Activated CD4-positive, alpha-beta memory T cell treated with anti-CD3 and anti-CD28 coated beads, Interleukin-2, amount 10 ng/mL, durations not matched to agents 7 days and 5 days (primary cell): Measurements from ENCODE around the gene BTN2A1. TPM values are rescaled to one million over a fixed set of nuclear protein-coding genes. Genes with fewer than 3 reads are reported as not detected.
"Not testable (repeated sequence)": the region's sequence is repeated elsewhere in the genome, so short reads cannot be mapped to it uniquely, and the experiment has no call there.

Experiments used
- CTCF ChIA-PET: fragments of 350-600 bp; sonication (Branson Sonifier 250); formaldehyde crosslinking; loops from one replicate; lab custom pipeline; 2021; ENCODE audit warnings: antibody characterized with exemption, inconsistent platforms; lab: Charles Lee
- POLR2A ChIA-PET: fragments of 350-600 bp; sonication (Branson Sonifier 250); formaldehyde crosslinking; loops from one replicate; lab custom pipeline; 2021; ENCODE audit warnings: antibody characterized with exemption; lab: Charles Lee
- DNase-seq: peaks from one replicate; pipeline ENCODE4 v3.0.0-alpha.2; 2020
- H3K27ac Mint-ChIP-seq: one replicate; pipeline ENCODE4 v1.8.0; 2021; ENCODE audit warnings: mild to moderate bottlenecking, mixed read lengths
- H3K27me3 Mint-ChIP-seq: one replicate; pipeline ENCODE4 v1.8.0; 2021; ENCODE audit warnings: mixed read lengths
- H3K36me3 Mint-ChIP-seq: one replicate; pipeline ENCODE4 v1.8.0; 2021; ENCODE audit warnings: low read depth, mixed read lengths
- H3K4me1 Mint-ChIP-seq: one replicate; pipeline ENCODE4 v1.8.0; 2021; ENCODE audit warnings: mixed read lengths
- H3K4me3 Mint-ChIP-seq: one replicate; pipeline ENCODE4 v1.8.0; 2021; ENCODE audit warnings: mild to moderate bottlenecking, mixed read lengths
- H3K9me3 Mint-ChIP-seq: one replicate; pipeline ENCODE4 v1.8.0; 2021; ENCODE audit warnings: mixed read lengths
- total RNA-seq, 2 experiments: library from RNA; stranded (reverse); gene quantifications; one replicate each; pipeline ENCODE4 v1.2.3, GENCODE V29; 2021

BTN2A1 gene
- total RNA-seq = 10 to 100 TPM; 28.2 to 31.0 TPM

- Mint-ChIP-seq H3K27ac (peak within 1 kb of the TSS; percentile 93), H3K4me1 (peaks cover 57% of the 10 kb centered on the region), H3K27me3 (no peaks in the 10 kb centered on the region), H3K36me3 (peaks cover 55% of the 10 kb centered on the region), H3K4me3 (peak within 1 kb of the TSS; percentile 99), H3K9me3 (no peaks in the 10 kb centered on the region)
- peak; percentile 75 for DNase-seq
- ChIA-PET CTCF (no interaction called here), POLR2A (interaction anchor here (1.7 kb wide), 1 partner anchor 16 kb away, joined by 6 read pairs; no protein-coding TSS in a partner anchor)
Observed at GRCh38 chr6:26457806-26458688, at the start of gene BTN2A1. Gene BTN2A1 (plus strand): TSS chr6:26457955. CDS start chr6:26458637, 682 bp downstream.

- Mint-ChIP-seq H3K4me1 (peaks cover 28% of the 10 kb centered on the region), H3K27ac (no peak overlapping the region), H3K27me3 (no peaks in the 10 kb centered on the region), H3K4me3 (no peak overlapping the region), H3K36me3 (peaks cover 86% of the 10 kb centered on the region), H3K9me3 (no peaks in the 10 kb centered on the region)
- POLR2A ChIA-PET = no interaction called here
- no peak for DNase-seq
- CTCF ChIA-PET = no interaction called here
Observed at GRCh38 chr6:26408828-26409730, 48.7 kb upstream of the BTN2A1 start.

GRCh38 chr6:26411751-26412150 lies 46.0 kb upstream of the BTN2A1 start:
- no peak for DNase-seq
- no peak overlapping the region for H3K27ac Mint-ChIP-seq
- POLR2A ChIA-PET = no interaction called here
- no peak overlapping the region for H3K4me3 Mint-ChIP-seq
- H3K9me3 Mint-ChIP-seq = peaks cover 8% of the 10 kb centered on the region
- peaks cover 7% of the 10 kb centered on the region for H3K4me1 Mint-ChIP-seq
- CTCF ChIA-PET = interaction anchor here (0.6 kb wide), 1 partner anchor 151 kb away, joined by 3 read pairs; no protein-coding TSS in a partner anchor
- H3K27me3 Mint-ChIP-seq = no peaks in the 10 kb centered on the region
- H3K36me3 Mint-ChIP-seq = peaks cover 86% of the 10 kb centered on the region

- POLR2A ChIA-PET = no interaction called here
Observed at GRCh38 chr6:26412228-26412627, 45.5 kb upstream of the BTN2A1 start.

GRCh38 chr6:26412954-26413353 lies 44.8 kb upstream of the BTN2A1 start:
- no peak for DNase-seq
- H3K4me3 Mint-ChIP-seq = no peak overlapping the region
- peaks cover 84% of the 10 kb centered on the region for H3K36me3 Mint-ChIP-seq
- H3K9me3 Mint-ChIP-seq = peaks cover 16% of the 10 kb centered on the region
- no peaks in the 10 kb centered on the region for H3K4me1 Mint-ChIP-seq
- H3K27me3 Mint-ChIP-seq = no peaks in the 10 kb centered on the region
- ChIA-PET CTCF (no interaction called here), POLR2A (no interaction called here)
- no peak overlapping the region for H3K27ac Mint-ChIP-seq

More at GRCh38 chr6:26412228-26412627, 45.5 kb upstream of the BTN2A1 start:
- H3K4me3 Mint-ChIP-seq = no peak overlapping the region
- H3K9me3 Mint-ChIP-seq = peaks cover 11% of the 10 kb centered on the region
- H3K27me3 Mint-ChIP-seq = no peaks in the 10 kb centered on the region
- peaks cover 2% of the 10 kb centered on the region for H3K4me1 Mint-ChIP-seq
- CTCF ChIA-PET = interaction anchor here (0.6 kb wide), 1 partner anchor 151 kb away, joined by 3 read pairs; no protein-coding TSS in a partner anchor
- DNase-seq = no peak
- H3K27ac Mint-ChIP-seq = no peak overlapping the region
- peaks cover 84% of the 10 kb centered on the region for H3K36me3 Mint-ChIP-seq

- Mint-ChIP-seq H3K36me3 (peaks cover 87% of the 10 kb centered on the region), H3K4me1 (no peaks in the 10 kb centered on the region), H3K27ac (no peak overlapping the region), H3K4me3 (no peak overlapping the region), H3K9me3 (peaks cover 25% of the 10 kb centered on the region), H3K27me3 (no peaks in the 10 kb centered on the region)
- no peak for DNase-seq
- ChIA-PET POLR2A (interaction anchor here (1.0 kb wide), 1 partner anchor 124 kb away, joined by 4 read pairs; the partner anchor contains the start of gene HMGN4), CTCF (no interaction called here)
Observed at GRCh38 chr6:26414281-26414680, 43.5 kb upstream of the BTN2A1 start.

GRCh38 chr6:26415036-26415614 lies 42.6 kb upstream of the BTN2A1 start:
- ChIA-PET CTCF (no interaction called here), POLR2A (no interaction called here)
- H3K9me3 Mint-ChIP-seq = peaks cover 26% of the 10 kb centered on the region
- peaks cover 78% of the 10 kb centered on the region for H3K36me3 Mint-ChIP-seq
- no peak overlapping the region for H3K4me3 Mint-ChIP-seq
- H3K27me3 Mint-ChIP-seq = no peaks in the 10 kb centered on the region
- no peaks in the 10 kb centered on the region for H3K4me1 Mint-ChIP-seq
- H3K27ac Mint-ChIP-seq = no peak overlapping the region
- DNase-seq = no peak

- Mint-ChIP-seq H3K4me3 (no peak overlapping the region), H3K36me3 (peaks cover 73% of the 10 kb centered on the region), H3K4me1 (no peaks in the 10 kb centered on the region), H3K27ac (no peak overlapping the region), H3K27me3 (no peaks in the 10 kb centered on the region), H3K9me3 (peaks cover 26% of the 10 kb centered on the region)
- ChIA-PET POLR2A (no interaction called here), CTCF (no interaction called here)
- DNase-seq = no peak
Observed at GRCh38 chr6:26415791-26416190, 42.0 kb upstream of the BTN2A1 start.

- no peak overlapping the region for H3K27ac Mint-ChIP-seq
- ChIA-PET CTCF (no interaction called here), POLR2A (no interaction called here)
- no peak overlapping the region for H3K4me3 Mint-ChIP-seq
- no peaks in the 10 kb centered on the region for H3K4me1 Mint-ChIP-seq
- no peak for DNase-seq
- H3K9me3 Mint-ChIP-seq = peaks cover 26% of the 10 kb centered on the region
- H3K36me3 Mint-ChIP-seq = peaks cover 69% of the 10 kb centered on the region
- H3K27me3 Mint-ChIP-seq = no peaks in the 10 kb centered on the region
Observed at GRCh38 chr6:26416288-26416687, 41.5 kb upstream of the BTN2A1 start.

- H3K27ac Mint-ChIP-seq, H3K4me3 Mint-ChIP-seq, H3K27me3 Mint-ChIP-seq, CTCF ChIA-PET, POLR2A ChIA-PET, DNase-seq, H3K4me1 Mint-ChIP-seq: not testable (repeated sequence)
- Mint-ChIP-seq H3K36me3 (peaks cover 53% of the 10 kb centered on the region), H3K9me3 (peaks cover 26% of the 10 kb centered on the region)
Observed at GRCh38 chr6:26418077-26418476, 39.7 kb upstream of the BTN2A1 start.

- CTCF ChIA-PET = not testable (repeated sequence)
- H3K36me3 Mint-ChIP-seq = peaks cover 50% of the 10 kb centered on the region
Observed at GRCh38 chr6:26418795-26419194, 39.0 kb upstream of the BTN2A1 start.

GRCh38 chr6:26420688-26421171 lies 37.0 kb upstream of the BTN2A1 start:
- DNase-seq = no peak
- peaks cover 38% of the 10 kb centered on the region for H3K36me3 Mint-ChIP-seq
- H3K4me3 Mint-ChIP-seq = no peak overlapping the region
- H3K27ac Mint-ChIP-seq = no peak overlapping the region
- no peaks in the 10 kb centered on the region for H3K27me3 Mint-ChIP-seq
- ChIA-PET POLR2A (interaction anchor here (1.0 to 1.3 kb wide), 3 partner anchors 10 to 120 kb away, joined by 3 to 5 read pairs (median 3); no protein-coding TSS in a partner anchor), CTCF (no interaction called here)
- H3K9me3 Mint-ChIP-seq = peaks cover 26% of the 10 kb centered on the region
- H3K4me1 Mint-ChIP-seq = peaks cover 19% of the 10 kb centered on the region

More at GRCh38 chr6:26418795-26419194, 39.0 kb upstream of the BTN2A1 start:
- H3K4me3 Mint-ChIP-seq, H3K27me3 Mint-ChIP-seq, POLR2A ChIA-PET, DNase-seq, H3K27ac Mint-ChIP-seq: not testable (repeated sequence)
- Mint-ChIP-seq H3K9me3 (peaks cover 26% of the 10 kb centered on the region), H3K4me1 (peaks cover 11% of the 10 kb centered on the region)
